Endodermal cell (in vitro differentiated cells): ENCODE data around the gene HOXA4. TPM values are rescaled to one million over a fixed set of nuclear protein-coding genes. Genes with fewer than 3 reads are reported as not detected.
A peak's percentile ranks its signal among the peaks of the same experiment; 100 is the strongest.

Experiments
- DNase-seq: peaks from one replicate; pipeline ENCODE4 v3.0.0-alpha.2; 2017
- H3K27ac ChIP-seq: 2 replicates; pipeline ENCODE4 v1.5.1; 2013; ENCODE audit warnings: mild to moderate bottlenecking, low read depth, low read length, moderate library complexity
- H3K27me3 ChIP-seq: 2 replicates; pipeline ENCODE4 v1.6.1; 2013; ENCODE audit warnings: mild to moderate bottlenecking, low read length, moderate library complexity; ENCODE audit not compliant: insufficient read depth, control insufficient read depth, poor library complexity, severe bottlenecking
- H3K36me3 ChIP-seq: 2 replicates; pipeline ENCODE4 v1.7.0; 2013; ENCODE audit warnings: mild to moderate bottlenecking, low read length, moderate library complexity; ENCODE audit not compliant: control insufficient read depth, insufficient read depth
- H3K4me1 ChIP-seq: one replicate; pipeline ENCODE4 v1.7.0; 2013; ENCODE audit warnings: low read length; ENCODE audit not compliant: control insufficient read depth, insufficient read depth
- H3K4me3 ChIP-seq: 2 replicates; pipeline ENCODE4 v1.5.1; 2013; ENCODE audit warnings: mild to moderate bottlenecking, low read length, moderate library complexity
- H3K9ac ChIP-seq: 2 replicates; pipeline ENCODE4 v1.6.1; 2013; ENCODE audit warnings: mild to moderate bottlenecking, low read length, moderate library complexity; ENCODE audit not compliant: poor library complexity, severe bottlenecking; ENCODE audit errors: extremely low read depth
- H3K9me3 ChIP-seq: 2 replicates; pipeline ENCODE4 v1.6.1; 2013; ENCODE audit warnings: mild to moderate bottlenecking, low read length, moderate library complexity; ENCODE audit not compliant: control insufficient read depth
- H3K27ac Mint-ChIP-seq: 2 replicates; pipeline ENCODE4 v1.8.0; 2020; ENCODE audit warnings: mixed read lengths
- H3K27me3 Mint-ChIP-seq: 2 replicates; pipeline ENCODE4 v1.8.0; 2021; ENCODE audit warnings: mild to moderate bottlenecking, mixed read lengths; ENCODE audit not compliant: insufficient read depth
- H3K36me3 Mint-ChIP-seq: 2 replicates; pipeline ENCODE4 v1.8.0; 2020; ENCODE audit warnings: low read depth, mixed read lengths
- H3K4me1 Mint-ChIP-seq: 2 replicates; pipeline ENCODE4 v1.8.0; 2020; ENCODE audit warnings: mixed read lengths
- H3K4me3 Mint-ChIP-seq: 2 replicates; pipeline ENCODE4 v1.8.0; 2020; ENCODE audit warnings: mild to moderate bottlenecking, moderate library complexity, mixed read lengths
- H3K9me3 Mint-ChIP-seq: 2 replicates; pipeline ENCODE4 v1.8.0; 2020; ENCODE audit warnings: mild to moderate bottlenecking, mixed read lengths
- CTCF ChIP-seq: fragments of 200-600 bp; sonication (generic); conservative IDR thresholded peaks from 2 replicates; pipeline ENCODE4 v1.5.0; 2021; ENCODE audit warnings: antibody characterized with exemption, mild to moderate bottlenecking
- WGBS, 2 experiments: methylation state at CpG; one replicate each; pipeline versions ENCODE4 v1.1.5 to v1.1.7; 2013; ENCODE audit warnings: missing lambda C conversion rate in 2 of 2, mixed read lengths in 1 of 2; ENCODE audit not compliant: insufficient coverage in 1 of 2, insufficient read length in 1 of 2; 5-methylcytosine and 5-hydroxymethylcytosine counted together
- total RNA-seq, 2 donors: library from RNA; stranded (reverse); fragmentation: NEBNext Ultra II Directional in 1 of 2; extraction: Animal tissue kit (Norgen Biotek cat#: 25700) in 1 of 2; gene quantifications; 2 replicates in 1 of 2; 3 replicates in 1 of 2; pipeline ENCODE4 v1.2.1, GENCODE V29; 2021

Gene HOXA4
- total RNA-seq, 2 donors from 2014 or later: not detected

DNA sequence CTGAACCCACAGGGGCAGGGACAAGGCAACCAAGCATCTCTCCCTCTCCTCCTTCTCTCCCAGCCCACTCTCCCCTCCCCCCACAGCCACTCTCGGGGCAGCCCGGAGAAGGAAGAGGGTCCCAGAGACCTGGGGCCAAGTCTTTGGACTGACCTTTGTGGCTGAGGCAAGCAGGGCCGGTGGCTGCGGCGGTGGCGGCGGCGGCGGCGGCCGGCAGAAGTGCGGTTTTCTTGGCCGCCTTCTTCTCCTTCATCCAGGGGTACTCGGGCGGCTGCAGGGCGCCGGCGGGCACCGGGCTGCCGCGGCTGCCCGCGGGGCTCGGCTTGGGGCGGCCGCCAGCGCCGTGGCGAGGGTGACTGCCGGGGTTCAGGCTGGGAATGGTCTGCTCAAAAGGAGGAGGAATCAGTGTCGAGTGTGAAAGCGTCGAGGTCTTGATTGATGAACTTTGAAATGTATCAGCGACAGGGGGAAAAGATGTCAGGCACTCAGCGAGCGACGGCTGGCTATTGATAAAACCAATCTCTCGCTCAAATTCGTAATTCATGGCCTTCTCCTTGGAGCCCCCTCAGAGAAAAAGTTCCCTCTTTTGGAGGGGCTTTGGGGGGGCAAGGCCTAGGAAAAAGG lies 28.5 kb downstream of the HOXA4 start:
- peak; percentile 77 for DNase-seq
- no peak for TF ChIP-seq CTCF
- Mint-ChIP-seq H3K4me1 (peaks cover 16% of the 10 kb centered on the region), H3K27me3 (peaks cover 100% of the 10 kb centered on the region), H3K9me3 (peaks cover 2% of the 10 kb centered on the region), H3K27ac (no peak overlapping the region), H3K4me3 (no peak overlapping the region), H3K36me3 (no peaks in the 10 kb centered on the region)
- no peaks in the 10 kb centered on the region for H3K36me3 ChIP-seq
- H3K9me3 ChIP-seq: no peaks in the 10 kb centered on the region
- peak overlapping the region; percentile 96 for H3K27ac ChIP-seq
- no peak overlapping the region for H3K9ac ChIP-seq
- peaks cover 100% of the 10 kb centered on the region for H3K27me3 ChIP-seq
- H3K4me3 ChIP-seq: peak overlapping the region; percentile 61
- WGBS, 2 experiments: 2 to 6% methylated on average over 11 to 39 of the region's 39 CpGs
- H3K4me1 ChIP-seq: peaks cover 4% of the 10 kb centered on the region

- no peak overlapping the region for H3K4me3 Mint-ChIP-seq
- no peaks in the 10 kb centered on the region for H3K36me3 ChIP-seq
- 7% methylated on average over 19 to 25 of the region's 25 CpGs for WGBS, 2 experiments
- H3K9me3 ChIP-seq: no peaks in the 10 kb centered on the region
- H3K4me1 ChIP-seq: peaks cover 4% of the 10 kb centered on the region
- DNase-seq: peak; percentile 72
- peaks cover 2% of the 10 kb centered on the region for H3K9me3 Mint-ChIP-seq
- H3K27me3 ChIP-seq: peaks cover 100% of the 10 kb centered on the region
- peaks cover 100% of the 10 kb centered on the region for H3K27me3 Mint-ChIP-seq
- no peak overlapping the region for H3K27ac Mint-ChIP-seq
- H3K4me1 Mint-ChIP-seq: peaks cover 18% of the 10 kb centered on the region
- no peak overlapping the region for H3K9ac ChIP-seq
- peak overlapping the region; percentile 61 for H3K4me3 ChIP-seq
- peak overlapping the region; percentile 96 for H3K27ac ChIP-seq
- TF ChIP-seq CTCF: no peak
- no peaks in the 10 kb centered on the region for H3K36me3 Mint-ChIP-seq
Observed at GRCh38 chr7:27101171-27101956, 29.2 kb downstream of the HOXA4 start.

GRCh38 chr7:27100694-27101170 lies 29.8 kb downstream of the HOXA4 start:
- no peak for TF ChIP-seq CTCF
- H3K4me3 Mint-ChIP-seq: no peak overlapping the region
- peaks cover 19% of the 10 kb centered on the region for H3K4me1 Mint-ChIP-seq
- Histone ChIP-seq H3K36me3 (no peaks in the 10 kb centered on the region), H3K9ac (no peak overlapping the region), H3K27ac (peak overlapping the region; percentile 96), H3K4me1 (peaks cover 4% of the 10 kb centered on the region), H3K9me3 (no peaks in the 10 kb centered on the region), H3K27me3 (peaks cover 100% of the 10 kb centered on the region), H3K4me3 (peak overlapping the region; percentile 61)
- no peaks in the 10 kb centered on the region for H3K36me3 Mint-ChIP-seq
- peaks cover 100% of the 10 kb centered on the region for H3K27me3 Mint-ChIP-seq
- WGBS, 2 experiments: 6 to 10% methylated on average over 8 of the region's 8 CpGs
- peak; percentile 69 for DNase-seq
- H3K27ac Mint-ChIP-seq: no peak overlapping the region
- H3K9me3 Mint-ChIP-seq: peaks cover 2% of the 10 kb centered on the region
